Left lobe of liver (tissue), 2 donors: ENCODE measurements around the gene PRDM16. TPM values are rescaled to one million over a fixed set of nuclear protein-coding genes. Genes with fewer than 3 reads are reported as not detected.

Experiments used
- ATAC-seq: fragments of 200-7000 bp; cut with Tn5 transposase; one replicate; pipeline ENCODE4 v1.9.1; 2020; ENCODE audit warnings: mild to moderate bottlenecking, moderate library complexity
- DNase-seq: peaks from one replicate; pipeline ENCODE4 v3.0.0-alpha.2; 2020; ENCODE audit warnings: low spot score
- total RNA-seq: library from RNA; stranded (reverse); gene quantifications from one replicate; pipeline ENCODE4 v1.2.1, GENCODE V29; 2021
- donor health status: DM: no; HTN: no; CAD: no; lungs with moderate emphysema.
- donor health status: DM: no; HTN: yes; CAD: no.

The PRDM16 gene
- total RNA-seq, 1 donor from 2014 or later = 0.43 TPM

DNA sequence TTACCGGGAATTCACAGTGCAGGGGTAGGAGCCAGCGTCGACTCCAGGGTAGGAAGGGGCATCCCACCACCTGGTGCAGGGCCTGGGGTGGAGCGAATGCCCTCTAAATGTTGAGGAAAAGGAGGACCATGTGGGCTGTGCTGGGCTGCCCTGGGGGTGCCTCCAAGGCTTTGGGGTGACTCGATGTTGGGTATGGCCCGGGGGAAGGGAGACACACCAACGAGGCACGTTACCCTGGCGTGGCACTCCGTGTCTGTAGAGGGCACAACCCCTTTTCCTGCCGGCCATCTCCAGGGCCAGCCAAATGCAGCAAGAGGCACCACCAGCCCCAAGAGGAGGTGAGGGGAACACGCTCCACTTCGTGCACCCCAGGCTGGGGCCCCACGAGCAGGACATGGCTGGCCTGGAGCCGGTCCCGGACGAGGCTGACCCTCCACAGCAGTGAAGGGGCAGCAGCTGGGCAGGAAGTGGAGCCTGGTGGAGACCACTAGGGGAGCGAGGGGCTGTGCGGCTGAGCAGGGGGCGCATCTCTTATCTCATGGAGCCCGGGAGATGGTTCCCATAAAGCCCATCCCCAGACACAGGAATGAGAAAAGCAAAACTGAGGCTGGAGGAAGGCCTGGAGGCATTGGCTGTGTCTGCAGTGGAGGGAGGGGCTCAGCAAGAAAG, 36.5 kb upstream of the PRDM16 start:
- ATAC-seq (no peak), DNase-seq (no peak)

DNA sequence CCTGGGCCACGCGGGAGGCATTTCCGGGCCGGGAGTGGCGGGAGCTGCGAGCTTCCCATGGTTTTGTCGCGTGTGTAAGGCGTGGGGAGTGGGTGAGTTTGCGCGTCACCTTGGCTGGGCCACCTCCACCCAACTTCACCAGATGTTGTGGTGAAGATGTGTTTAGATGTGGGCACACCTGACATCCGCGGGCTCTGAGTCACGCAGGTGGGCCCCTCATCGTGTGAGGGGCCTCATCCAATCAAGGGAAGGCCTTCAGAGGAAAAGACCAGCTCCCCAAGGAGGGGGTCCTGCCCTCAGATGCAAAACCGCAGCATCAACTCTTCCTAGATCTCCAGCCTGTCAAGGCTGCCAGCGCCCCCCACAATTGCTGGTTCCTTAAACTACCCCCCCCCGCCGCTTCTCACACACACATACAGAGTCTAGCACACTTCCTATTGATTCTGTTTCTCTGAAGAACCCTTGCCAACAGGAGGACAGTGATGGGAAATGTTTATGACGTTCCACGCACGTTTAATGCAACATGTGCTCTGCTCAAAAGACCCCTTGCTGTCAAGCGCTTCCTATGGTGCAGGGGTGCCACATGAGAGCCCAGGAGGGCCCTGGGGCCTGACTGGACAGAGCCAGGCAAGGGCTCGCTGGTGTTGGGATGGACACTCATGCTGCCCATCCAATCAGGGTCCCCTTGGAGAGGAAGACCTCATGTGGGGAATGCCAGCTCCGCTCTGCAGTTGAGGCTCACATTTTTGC, 35.8 kb upstream of the PRDM16 start:
- DNase-seq (no peak), ATAC-seq (no peak)

DNA sequence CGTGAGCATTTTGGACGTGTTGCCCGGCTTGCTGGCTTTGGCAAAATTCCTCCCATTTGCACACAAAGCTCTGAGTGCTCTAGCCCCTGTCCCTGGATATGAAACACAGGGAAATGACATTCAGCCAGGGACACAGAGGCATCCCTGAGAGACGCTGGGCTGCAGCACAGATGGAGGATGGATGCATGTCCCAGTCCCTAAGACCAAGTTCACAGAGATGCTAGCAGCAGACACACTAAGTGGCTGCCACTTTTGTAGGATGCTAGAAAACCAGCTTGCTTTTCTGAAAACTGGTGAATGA, 35.3 kb upstream of the PRDM16 start:
- DNase-seq = no peak
- no peak for ATAC-seq

DNA sequence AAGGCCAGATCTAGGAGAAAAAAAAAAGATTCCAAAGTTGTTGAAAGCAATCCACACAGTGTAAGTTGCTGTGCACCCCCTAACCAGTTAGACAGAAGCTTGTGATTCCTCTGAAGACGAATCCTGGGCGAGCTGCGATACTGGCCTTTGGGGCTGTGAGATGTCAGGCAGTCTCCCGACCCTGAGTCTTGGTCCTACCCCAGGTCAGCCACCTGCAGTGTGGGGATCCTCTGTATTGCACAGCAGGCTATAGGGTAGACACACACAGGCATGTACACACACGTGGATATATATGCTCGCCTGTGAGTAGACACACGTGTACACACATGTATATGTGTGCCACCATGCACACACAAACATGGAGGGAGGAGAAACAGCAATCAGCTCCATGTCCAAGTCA, 34.8 kb upstream of the PRDM16 start:
- DNase-seq = no peak
- ATAC-seq = no peak

DNA sequence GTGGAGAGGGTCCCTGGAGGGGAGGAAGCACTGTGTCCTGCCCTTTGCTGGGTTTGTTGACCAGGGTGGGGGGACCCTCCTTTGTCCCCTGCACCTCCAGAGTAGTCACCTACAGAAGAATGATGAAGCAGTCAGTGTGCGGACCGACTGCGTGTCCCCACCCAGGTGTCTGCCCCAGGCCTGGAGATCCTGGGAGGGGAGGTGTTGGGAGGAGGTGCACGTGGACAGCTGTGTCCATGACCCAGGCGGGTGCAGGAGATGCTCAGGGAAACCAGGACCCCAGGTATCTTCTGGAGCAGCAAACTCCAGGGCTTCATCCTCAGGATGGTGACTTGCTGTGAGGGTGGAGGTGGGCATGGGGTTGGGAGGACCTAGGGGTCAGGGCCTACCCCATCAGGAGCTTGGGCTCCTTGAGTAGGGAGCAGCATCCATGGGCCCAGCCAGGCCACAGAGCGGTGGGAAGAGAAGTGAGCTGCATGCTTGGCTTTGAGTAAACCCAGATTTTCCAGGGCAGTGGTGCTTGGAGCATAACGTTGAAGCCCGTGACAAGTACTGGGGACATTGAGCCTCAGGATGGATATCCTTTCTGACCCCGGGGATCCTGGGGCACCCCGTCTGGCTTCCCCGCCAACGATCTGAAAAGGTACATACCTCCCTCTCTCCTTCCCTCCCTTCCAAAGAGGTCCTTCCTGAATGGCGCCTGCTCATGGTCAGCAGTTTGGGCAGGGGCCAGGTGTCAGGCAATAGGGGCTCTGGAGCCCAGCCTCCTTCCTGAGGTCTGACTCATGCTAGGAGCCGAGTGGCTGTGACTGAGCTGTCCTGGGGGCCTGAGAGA, 34.1 kb upstream of the PRDM16 start:
- no peak for DNase-seq
- ATAC-seq = no peak

DNA sequence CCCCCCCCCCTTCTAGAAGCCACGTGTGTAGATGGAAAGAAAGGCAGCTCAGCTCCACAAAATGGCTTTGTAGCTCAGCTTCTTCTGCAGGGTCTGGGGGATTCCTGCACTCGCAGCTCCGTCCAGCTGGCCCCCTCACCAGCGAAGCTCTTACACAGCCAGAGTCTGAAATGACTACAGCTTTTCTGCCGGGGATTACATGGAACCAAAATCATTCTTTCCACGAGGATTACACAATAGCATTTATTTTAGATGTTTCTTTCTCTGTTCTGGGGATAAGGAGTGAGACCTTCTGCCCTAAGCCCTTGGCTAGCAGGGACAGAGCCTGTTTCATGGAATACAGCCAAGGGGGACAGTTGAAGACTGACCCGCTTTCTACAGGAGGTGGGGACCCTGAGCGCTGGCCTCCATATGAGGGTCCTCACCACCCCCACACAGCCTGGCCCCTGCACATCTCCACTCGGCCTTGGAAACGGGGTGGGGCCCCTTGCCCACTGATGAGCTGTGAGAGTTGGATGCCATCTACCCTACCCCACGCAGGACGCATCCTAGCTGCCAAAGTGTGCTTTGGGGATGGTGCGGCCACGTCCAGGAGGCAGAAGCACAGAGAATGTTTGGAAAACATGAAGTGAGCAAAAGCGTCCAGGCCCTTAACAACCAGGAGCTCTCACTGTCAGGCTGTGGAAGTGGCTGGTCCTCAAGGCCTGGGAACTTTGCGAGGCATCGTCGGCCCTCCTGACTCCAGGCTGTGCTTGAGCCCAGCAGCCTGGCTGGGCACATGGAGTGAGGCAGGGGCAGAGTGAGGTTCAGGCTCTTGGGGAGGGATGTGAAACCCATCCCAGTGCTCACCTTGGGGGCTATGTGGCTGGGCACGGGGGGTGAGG, 33.2 kb upstream of the PRDM16 start:
- ATAC-seq = no peak
- DNase-seq = no peak

DNA sequence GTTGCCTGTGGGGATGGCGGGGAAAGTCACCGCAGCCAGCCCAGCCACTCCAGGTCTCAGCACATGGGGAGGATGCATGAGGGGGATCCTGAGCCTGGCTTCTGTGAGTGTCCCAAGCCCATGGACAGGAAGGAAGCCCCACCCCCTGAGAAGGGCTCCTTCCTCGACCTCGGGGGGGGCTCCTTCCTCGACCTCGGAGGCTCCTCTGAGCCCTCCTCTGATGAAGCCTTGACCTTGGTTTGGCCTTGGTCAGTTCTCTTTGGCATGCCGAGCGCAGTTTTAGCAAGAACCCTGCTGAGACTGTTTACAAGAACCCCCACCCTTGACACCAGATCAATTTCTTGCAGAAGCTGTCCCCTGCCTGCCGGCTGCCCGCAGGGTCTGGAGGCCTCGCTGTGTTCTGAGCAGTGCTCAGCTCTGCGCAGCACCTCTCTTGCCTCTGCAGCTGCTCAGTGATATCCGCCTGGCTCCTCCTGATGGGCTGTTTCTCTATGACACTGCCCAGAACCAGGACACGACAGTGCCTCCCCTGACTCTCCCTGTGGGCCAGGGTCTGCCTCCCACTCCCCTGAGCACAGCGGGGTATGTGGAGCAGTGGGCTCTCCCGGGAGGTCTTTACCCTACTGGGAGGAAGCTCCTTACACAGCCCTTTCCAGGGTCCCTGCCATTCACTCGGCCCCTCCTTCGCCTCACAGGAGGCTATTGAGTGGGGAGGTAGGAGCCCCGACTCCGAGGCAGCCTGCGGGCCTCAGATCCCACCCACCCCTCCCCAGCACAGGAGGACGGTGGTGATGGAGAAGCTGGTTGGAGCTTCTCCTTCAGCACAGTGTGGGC, 32.3 kb upstream of the PRDM16 start:
- no peak for ATAC-seq
- DNase-seq = no peak

DNA sequence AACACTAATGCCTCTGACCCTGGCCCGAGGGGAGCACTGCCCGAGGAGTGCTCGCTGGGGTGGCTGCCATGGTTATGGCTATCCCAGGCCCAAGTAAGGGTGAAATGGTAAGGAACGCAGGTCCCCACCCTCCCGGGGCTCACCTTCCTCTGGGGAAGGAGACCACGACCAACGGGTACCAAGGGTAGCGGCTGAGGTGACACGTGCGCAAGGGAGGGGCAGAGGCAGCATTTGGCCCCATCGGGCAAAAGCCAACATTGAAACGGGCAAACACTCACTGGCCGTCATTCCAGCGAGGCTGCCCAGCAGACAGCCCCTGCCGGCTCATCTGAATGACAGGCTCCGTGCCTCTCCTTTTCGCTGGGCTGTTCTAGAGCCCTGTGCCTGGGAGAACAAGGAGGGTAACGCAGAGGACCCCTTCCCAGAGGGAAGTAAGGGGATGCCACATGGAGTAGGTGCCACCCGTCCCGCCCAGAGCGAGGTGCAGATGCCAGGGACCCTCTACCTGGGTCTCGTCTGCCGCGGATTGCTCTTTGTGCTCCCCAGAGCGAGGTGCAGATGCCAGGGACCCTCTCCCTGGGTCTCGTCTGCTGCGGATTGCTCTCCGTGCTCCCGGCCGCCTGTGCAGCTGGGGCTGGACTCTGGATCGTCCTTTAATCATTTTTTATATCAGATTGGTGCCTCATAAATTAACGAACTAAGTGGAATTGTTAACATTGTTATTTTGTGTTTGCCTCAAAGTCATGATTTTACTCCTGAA, 31.5 kb upstream of the PRDM16 start:
- ATAC-seq = no peak
- no peak for DNase-seq

DNA sequence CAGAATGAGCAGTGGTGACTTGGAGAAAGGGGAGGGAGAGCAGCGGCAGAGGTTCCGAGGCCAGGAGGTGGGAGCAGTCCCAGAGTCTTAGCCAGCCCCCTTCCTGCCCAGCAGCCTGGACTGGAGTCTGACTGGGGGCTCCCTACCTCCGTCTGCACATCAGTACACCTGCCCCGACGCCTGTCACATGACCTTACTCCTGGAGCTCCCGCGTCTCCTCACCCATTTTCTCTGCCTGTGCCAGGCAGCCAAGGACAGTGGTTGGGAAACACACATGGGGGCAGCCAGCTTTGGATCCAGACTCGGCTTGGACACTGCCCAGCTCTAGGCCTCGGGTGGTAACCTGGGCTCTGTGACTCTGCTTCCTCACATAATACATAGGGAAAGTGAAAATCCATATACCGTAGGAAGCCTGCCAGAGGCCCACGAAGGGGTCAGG, 30.9 kb upstream of the PRDM16 start:
- ATAC-seq (peak; percentile 48), DNase-seq (no peak)

DNA sequence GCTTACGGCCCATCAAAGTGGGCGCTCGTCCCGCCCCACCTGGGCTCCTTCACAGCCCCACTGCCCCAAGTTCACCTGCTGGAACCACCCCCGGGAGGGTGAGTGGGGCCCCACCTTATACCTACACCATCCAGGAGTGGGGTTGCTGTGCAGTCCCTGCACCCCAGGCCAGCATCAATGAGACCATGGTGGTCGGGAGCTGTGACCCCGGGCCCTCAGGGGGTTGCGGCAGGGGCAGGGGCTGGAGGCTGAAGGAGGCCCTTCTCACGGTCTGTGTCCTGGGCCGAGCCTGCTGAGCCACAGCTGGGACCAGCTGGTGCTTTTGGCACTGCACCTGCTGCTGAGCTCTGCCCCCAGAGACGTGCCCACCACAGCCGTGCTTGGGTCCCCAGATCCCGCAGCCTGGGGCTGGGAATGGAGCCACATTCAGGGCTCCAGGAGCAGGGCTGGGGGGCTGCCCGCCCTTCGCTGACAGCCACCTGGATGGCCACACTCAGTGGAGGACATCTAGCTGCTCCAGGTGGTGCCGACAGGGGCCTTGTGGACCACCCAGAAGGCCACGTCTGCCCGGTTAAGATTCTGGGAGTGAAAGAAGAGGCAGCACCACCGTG, 30.3 kb upstream of the PRDM16 start:
- ATAC-seq (no peak), DNase-seq (no peak)

DNA sequence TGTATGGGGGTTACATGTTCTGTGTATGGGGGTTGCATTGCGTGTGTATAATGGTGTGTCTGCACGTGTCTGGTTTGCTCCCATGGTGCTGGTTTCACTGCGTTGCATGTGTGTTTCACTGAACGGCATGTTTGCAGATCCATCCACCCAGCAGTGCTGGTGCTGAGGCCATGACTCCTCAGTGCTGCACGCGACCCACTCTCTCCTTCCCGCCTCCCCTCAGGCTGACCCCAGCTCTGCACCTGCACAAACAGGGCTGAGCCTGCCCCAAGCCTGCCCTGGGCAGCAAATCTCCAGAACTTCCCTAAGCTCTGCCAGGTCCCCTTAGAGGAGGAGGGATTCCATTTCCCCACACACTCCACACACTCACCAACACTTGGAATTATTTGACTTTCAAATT, 29.0 kb upstream of the PRDM16 start:
- DNase-seq (no peak), ATAC-seq (no peak)

DNA sequence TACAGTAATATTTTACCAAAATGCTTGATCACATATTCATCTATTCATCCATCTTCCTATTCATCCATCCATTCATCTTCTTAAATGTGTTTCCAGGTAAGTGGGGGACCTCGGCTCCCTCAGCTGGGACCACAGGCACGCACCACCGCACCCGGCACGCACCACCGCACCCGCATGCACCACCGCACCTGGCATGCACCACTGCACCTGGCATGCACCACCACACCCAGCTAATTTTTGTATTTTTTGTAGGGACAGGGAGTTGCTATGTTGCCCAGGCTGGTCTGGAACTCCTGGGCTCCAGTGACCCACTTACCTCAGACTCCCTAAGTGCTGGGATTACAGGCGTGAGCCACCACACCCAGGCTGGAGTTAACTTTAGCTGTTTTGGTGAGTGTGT, 26.5 kb upstream of the PRDM16 start:
- ATAC-seq (no peak), DNase-seq (no peak)

DNA sequence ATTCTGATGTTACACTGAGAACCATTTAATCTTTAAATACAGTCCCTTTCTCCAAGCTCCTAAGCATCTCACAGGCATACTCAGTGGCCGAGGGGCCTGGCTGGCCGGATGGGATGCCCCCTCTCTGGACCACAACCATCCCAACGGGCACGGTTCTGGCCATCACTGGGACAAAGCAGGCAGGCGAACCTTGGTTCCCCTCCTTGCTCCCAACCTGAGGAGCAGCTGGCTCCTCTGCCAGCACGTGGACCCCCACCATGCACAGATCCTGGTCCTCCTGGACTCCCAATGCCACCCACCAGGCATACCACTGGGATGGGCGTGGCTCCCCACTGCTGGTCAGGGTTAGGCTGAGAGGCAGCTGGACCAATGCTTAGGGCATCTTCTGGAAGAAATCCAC, 19.8 kb upstream of the PRDM16 start:
- DNase-seq (no peak), ATAC-seq (no peak)

DNA sequence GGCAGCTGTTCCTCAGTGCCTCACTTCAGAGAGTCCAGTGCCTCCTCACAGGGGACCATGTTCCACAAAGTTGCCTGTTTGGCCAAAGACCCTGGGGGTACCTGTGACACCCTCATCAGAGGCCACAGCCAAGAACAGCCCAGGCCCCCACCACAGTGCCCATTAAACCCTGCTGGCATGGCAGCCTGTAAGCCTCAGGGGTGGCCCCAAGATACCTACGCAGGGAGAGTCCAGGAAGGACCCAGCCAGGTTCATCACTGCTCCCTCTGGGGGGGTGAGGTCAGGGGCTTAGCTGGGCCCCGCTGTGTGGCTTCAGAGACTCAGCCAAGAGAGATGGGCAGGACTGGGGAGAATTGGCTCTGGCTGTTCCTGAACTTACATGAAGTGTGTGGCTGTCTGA, 19.1 kb upstream of the PRDM16 start:
- ATAC-seq (no peak), DNase-seq (no peak)

DNA sequence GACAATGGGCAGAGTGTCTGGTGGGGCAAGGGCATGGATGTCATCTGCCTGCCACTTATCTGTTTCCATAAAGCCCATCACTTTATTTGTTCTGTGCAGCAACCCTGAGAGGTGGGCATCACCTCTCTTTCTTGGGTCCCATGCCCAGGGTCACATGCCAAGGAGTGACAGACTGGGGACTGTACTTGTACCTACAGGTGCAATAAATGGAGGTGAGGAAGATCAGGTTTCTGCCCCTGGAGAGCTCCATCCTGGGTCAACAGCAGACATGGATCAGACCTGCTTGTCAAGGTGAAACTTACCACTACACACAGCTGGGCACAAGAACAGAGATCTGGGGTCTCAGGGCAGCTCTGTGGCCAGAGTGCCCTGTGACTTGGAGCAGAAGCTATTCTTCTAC, 18.4 kb upstream of the PRDM16 start:
- no peak for ATAC-seq

DNA sequence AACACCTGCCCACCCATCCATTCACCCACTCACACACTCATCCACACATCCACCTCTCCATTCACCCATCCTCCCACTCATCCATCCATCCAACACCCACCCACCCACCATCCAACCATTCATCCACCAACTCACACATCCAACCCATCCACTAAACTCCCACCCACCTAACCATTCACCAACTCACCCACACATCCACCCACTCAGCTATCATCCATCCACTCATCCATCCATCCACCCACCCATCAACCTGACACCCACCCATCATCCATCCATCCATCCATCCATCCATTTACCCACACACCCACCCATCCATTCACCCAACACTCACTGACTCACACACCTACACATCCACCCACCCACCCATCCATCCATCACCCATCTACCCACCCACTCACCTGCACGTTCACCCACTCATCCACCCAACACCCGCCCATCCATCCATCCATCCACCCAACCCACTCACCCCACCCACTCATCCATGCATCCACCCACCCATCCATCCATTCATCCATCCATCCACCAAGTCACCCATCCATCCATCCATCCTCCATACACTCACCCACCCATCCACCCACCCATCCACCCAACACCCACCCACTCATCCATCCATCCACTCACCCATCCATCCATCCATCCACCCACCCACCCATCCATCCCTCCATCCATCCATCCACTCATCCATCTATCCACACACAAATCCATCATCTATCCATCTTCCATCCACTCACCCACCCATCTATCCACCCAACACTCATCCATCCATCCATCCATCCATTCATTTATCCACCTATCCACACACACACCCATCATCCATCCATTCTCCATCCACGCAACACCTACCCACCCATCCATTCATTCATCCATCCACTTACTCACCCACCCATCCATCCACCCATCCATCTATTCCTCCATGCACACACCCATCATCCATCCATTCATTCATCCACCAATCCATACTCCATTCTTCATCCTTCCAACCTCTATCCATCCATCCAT, 17.4 kb upstream of the PRDM16 start:
- ATAC-seq (no peak), DNase-seq (no peak)

More for the DNA sequence above, 18.4 kb upstream of the PRDM16 start:
- peak; percentile 5 for DNase-seq

DNA sequence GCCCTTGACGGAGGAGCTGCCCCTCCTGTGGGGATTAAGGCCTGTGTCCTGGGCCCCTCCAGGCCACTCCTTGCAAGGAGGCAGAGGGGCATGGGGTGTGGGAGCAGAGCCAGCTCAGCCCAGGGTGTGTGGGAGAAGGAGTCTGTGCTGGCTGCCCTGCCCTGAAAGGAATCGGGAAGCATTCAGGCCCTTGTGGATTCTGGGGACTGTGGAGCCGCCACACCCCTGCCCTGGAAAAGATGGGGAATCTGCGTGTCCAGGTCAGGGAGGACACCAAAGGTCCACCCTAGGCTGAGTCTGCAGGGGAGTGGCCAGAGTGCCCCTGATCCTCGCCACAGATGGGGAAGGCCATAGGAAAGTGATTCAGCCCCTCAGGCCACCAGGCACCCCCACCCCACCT, 16.5 kb upstream of the PRDM16 start:
- no peak for DNase-seq
- ATAC-seq = no peak
